ENCODE data around the gene KRTAP21-3.

DNA sequence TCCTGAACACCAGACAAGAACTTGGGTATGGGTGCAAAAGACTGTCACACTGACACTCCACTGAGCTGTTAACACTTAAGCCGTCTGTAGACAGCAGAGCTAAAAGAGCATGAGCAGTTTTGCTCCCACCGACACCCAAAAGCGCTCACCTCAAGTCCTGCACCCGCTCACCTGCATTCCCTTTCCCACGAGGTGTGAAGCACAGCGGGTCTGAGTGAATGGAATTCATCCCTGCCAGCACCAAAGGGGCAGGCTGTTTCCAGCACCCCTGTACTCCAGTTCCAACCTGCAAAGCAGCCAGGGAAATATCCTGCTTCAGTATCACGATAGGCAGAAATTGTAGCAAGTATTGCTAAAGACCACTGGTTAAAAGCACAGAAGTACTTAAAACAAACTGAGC is 28.8 kb downstream of the KRTAP21-3 start:
- TF ChIP-seq, protein P1, sequence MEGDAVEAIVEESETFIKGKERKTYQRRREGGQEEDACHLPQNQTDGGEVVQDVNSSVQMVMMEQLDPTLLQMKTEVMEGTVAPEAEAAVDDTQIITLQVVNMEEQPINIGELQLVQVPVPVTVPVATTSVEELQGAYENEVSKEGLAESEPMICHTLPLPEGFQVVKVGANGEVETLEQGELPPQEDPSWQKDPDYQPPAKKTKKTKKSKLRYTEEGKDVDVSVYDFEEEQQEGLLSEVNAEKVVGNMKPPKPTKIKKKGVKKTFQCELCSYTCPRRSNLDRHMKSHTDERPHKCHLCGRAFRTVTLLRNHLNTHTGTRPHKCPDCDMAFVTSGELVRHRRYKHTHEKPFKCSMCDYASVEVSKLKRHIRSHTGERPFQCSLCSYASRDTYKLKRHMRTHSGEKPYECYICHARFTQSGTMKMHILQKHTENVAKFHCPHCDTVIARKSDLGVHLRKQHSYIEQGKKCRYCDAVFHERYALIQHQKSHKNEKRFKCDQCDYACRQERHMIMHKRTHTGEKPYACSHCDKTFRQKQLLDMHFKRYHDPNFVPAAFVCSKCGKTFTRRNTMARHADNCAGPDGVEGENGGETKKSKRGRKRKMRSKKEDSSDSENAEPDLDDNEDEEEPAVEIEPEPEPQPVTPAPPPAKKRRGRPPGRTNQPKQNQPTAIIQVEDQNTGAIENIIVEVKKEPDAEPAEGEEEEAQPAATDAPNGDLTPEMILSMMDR (IDR thresholded peaks at IDR 0.05): no peak
- TF ChIP-seq POLR2AphosphoS5 (IDR thresholded peaks at IDR 0.05) (no peak), POLR2A (IDR thresholded peaks at IDR 0.05) (no peak)
